Measurements from ENCODE around the gene KLF11. TPM values are rescaled to one million over a fixed set of nuclear protein-coding genes. Genes with fewer than 3 reads are reported as not detected.
A peak's percentile ranks its signal among the peaks of the same experiment; 100 is the strongest.

KLF11 gene
- total and polyA plus RNA-seq, 2 of the 8 experiments (the other 6 are each of a cell fraction or from before 2014, with no cell fraction given): 6.4 to 10.1 TPM

GRCh38 chr2:10022445-10022844 is 20.9 kb upstream of the KLF11 start:
- no peak overlapping the region for H3K9ac ChIP-seq (replicated peaks in 1 of 4; ENCODE audit: extremely low read depth in 1 of 4, low read depth in 3 of 4, low read length in 3 of 4)
- no peak overlapping the region for H4K8ac ChIP-seq (ENCODE audit: extremely low read depth, insufficient read depth, low read length)
- H3K27me3 ChIP-seq (replicated peaks in 1 of 4; ENCODE audit: control insufficient read depth in 3 of 4, extremely low read depth in 1 of 4, insufficient read depth in 3 of 4, low read length in 3 of 4): no peaks in the 10 kb centered on the region
- H2BK120ac ChIP-seq (replicated peaks; ENCODE audit: low read depth, low read length): no peak overlapping the region
- no peak overlapping the region for H2BK12ac ChIP-seq (ENCODE audit: low read depth, low read length)
- no peak for FAIRE-seq
- no peak overlapping the region for H3K14ac ChIP-seq (ENCODE audit: insufficient read length)
- H2AK5ac ChIP-seq (ENCODE audit: low read depth, low read length): no peak overlapping the region
- no peaks in the 10 kb centered on the region for H4K20me1 ChIP-seq (replicated peaks in 1 of 2; ENCODE audit: control insufficient read depth in 1 of 2, insufficient read depth in 2 of 2, low read length in 2 of 2)
- no peak overlapping the region for H2AFZ ChIP-seq (ENCODE audit: low read length)
- H3K56ac ChIP-seq (replicated peaks; ENCODE audit: insufficient read length, low read depth, low read length): no peak overlapping the region
- CTCF ChIA-PET (ENCODE audit: partially characterized antibody): interaction anchor here (0.7 to 3.5 kb wide), 7 partner anchors 11 to 245 kb away, joined by 3 to 33 read pairs (median 4); no protein-coding TSS in a partner anchor
- POLR2A ChIA-PET (ENCODE audit: partially characterized antibody): no interaction called here
- no peak overlapping the region for H4K91ac ChIP-seq (replicated peaks; ENCODE audit: insufficient read length, low read length)
- 95% methylated on average over 4 of the region's 4 CpGs; no CpG with 5 or more reads in 1 of the 2 experiments for WGBS, 2 experiments (ENCODE audit: extremely low coverage in 1 of 2, insufficient coverage in 1 of 2, insufficient read length in 1 of 2, insufficient replicate concordance in 2 of 2, low coverage in 1 of 2, low lambda C conversion rate in 2 of 2, missing lambda C conversion rate in 1 of 2)
- no peak for DNase-seq (ENCODE audit: low read depth in 1 of 2, low spot score in 2 of 2)
- no peaks in the 10 kb centered on the region for H3K36me3 ChIP-seq (ENCODE audit: control insufficient read depth in 2 of 4, insufficient read depth in 4 of 4, low read length in 3 of 4)
- no peak overlapping the region for H3K18ac ChIP-seq (ENCODE audit: extremely low read depth, low read length)
- no peak overlapping the region for H3K23ac ChIP-seq (ENCODE audit: insufficient read length)
- no peak overlapping the region for H2BK20ac ChIP-seq (ENCODE audit: low read length)
- H2BK5ac ChIP-seq (ENCODE audit: low read depth, low read length): no peak overlapping the region
- H4K5ac ChIP-seq (ENCODE audit: insufficient read length, low read depth, low read length): no peak overlapping the region
- H3K4me3 ChIP-seq (ENCODE audit: extremely low read depth in 1 of 4, insufficient read depth in 2 of 4, low read depth in 3 of 4, low read length in 4 of 4): no peak overlapping the region
- no peak overlapping the region for H2BK15ac ChIP-seq (ENCODE audit: low read length)
- H3K27ac ChIP-seq (ENCODE audit: low read depth, low read length): no peak overlapping the region
- no peaks in the 10 kb centered on the region for H3K23me2 ChIP-seq (ENCODE audit: low read depth, low read length)
- H3K4me1 ChIP-seq (replicated peaks in 1 of 4; ENCODE audit: control insufficient read depth in 3 of 4, insufficient read depth in 4 of 4, low read length in 3 of 4): no peaks in the 10 kb centered on the region
- H3K79me1 ChIP-seq (ENCODE audit: low read depth, low read length): no peaks in the 10 kb centered on the region
- no peak overlapping the region for H3K4ac ChIP-seq (replicated peaks; ENCODE audit: insufficient read length, low read depth, low read length)
- H3K79me2 ChIP-seq (ENCODE audit: control insufficient read depth in 1 of 2, insufficient read depth in 2 of 2, low read length in 2 of 2): no peaks in the 10 kb centered on the region
- H3K9me3 ChIP-seq (ENCODE audit: insufficient read depth in 2 of 2, low read depth in 1 of 2, low read length in 1 of 2): no peaks in the 10 kb centered on the region
- H3K4me2 ChIP-seq (ENCODE audit: insufficient read depth in 1 of 2, low read depth in 2 of 2, low read length in 2 of 2): no peak overlapping the region
- no peak for TF ChIP-seq HDAC2 (IDR thresholded peaks at IDR 0.05; ENCODE audit: borderline replicate concordance in 1 of 2, low read depth in 2 of 2, low read length in 2 of 2)
- no peak for TF ChIP-seq SAP30 (IDR thresholded peaks at IDR 0.05; ENCODE audit: insufficient read depth, insufficient replicate concordance, low read length)
- TF ChIP-seq CBX5 (IDR thresholded peaks at IDR 0.05; ENCODE audit: low read depth, low read length): no peak
- no peak for TF ChIP-seq RBBP5 (IDR thresholded peaks at IDR 0.05; ENCODE audit: borderline replicate concordance, low read depth, low read length)
- no peak for TF ChIP-seq EGR1 (IDR thresholded peaks at IDR 0.05; ENCODE audit: borderline replicate concordance, low read depth, low read length)
- TF ChIP-seq JUND (IDR thresholded peaks at IDR 0.05; ENCODE audit: low read length): no peak
- no peak for TF ChIP-seq CHD2 (IDR thresholded peaks at IDR 0.05; ENCODE audit: low read length)
- 0 out of 4 replicates have a peak, but pooled peaks of 1 of the 2 experiments have one; percentile 1 for TF ChIP-seq RAD21 (IDR thresholded peaks at IDR 0.05 in 1 of 2, conservative IDR thresholded peaks at IDR 0.05 in 1 of 2; ENCODE audit: low read depth in 2 of 2, low read length in 2 of 2)
- peak in 1 of 3 experiments; percentile 1; a peak in 1 of 4 replicates for TF ChIP-seq CTCF (IDR thresholded peaks at IDR 0.05; ENCODE audit: control extremely low read depth in 1 of 3, insufficient read depth in 1 of 3, low read depth in 1 of 3, low read length in 3 of 3)
- no peak for TF ChIP-seq ATF3 (IDR thresholded peaks at IDR 0.05; ENCODE audit: insufficient read depth, low read depth, low read length)
